GM12892 (cell line): ENCODE results near the gene NDUFS1.
"Not testable (repeated sequence)": the region's sequence is repeated elsewhere in the genome, so short reads cannot be mapped to it uniquely, and the experiment has no call there.

Source experiments
- DNase-seq: peaks from one replicate; pipeline ENCODE4 v3.0.0; 2011; ENCODE audit not compliant: insufficient read length
- FAIRE-seq: peaks from 2 replicates; lab custom pipeline; 2011; peaks lifted over from hg19 to GRCh38; lab: Jason Lieb, UNC
- POLR2A ChIP-seq: IDR thresholded peaks from 2 replicates; pipeline ENCODE4 v1.6.1; 2011; ENCODE audit warnings: low read depth, low read length, control low read depth
- POLR2AphosphoS5 ChIP-seq: IDR thresholded peaks from 2 replicates; pipeline ENCODE4 v1.6.1; 2011; ENCODE audit warnings: low read depth, low read length, control low read depth
- TAF1 ChIP-seq: IDR thresholded peaks from 2 replicates; pipeline ENCODE4 v1.6.1; 2011; ENCODE audit warnings: low read depth, mild to moderate bottlenecking, control low read depth, low read length, borderline replicate concordance

Gene NDUFS1

DNA sequence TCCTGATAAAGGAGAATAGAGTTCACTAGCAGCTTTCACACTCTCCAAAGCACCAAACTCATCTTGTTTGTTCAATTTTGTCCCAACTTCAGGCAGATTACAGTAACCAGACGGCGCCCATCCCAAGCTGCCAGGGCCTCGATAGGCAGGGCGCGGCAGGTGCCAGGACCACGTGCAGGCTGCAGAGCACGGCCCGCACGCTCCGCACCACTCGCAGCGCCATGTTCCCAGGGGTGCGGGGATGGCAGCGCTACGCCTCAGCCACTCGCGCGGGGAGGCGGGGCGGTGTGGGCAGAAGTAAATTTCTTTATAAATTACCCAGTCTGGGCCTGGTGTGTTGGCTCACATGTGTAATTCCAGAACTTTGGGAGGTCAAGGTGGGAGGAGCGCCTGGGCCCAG is 43.0 kb downstream of the NDUFS1 start:
- TF ChIP-seq TAF1 (no peak), POLR2A (no peak), POLR2AphosphoS5 (no peak)
- DNase-seq (no peak), FAIRE-seq (no peak)

DNA sequence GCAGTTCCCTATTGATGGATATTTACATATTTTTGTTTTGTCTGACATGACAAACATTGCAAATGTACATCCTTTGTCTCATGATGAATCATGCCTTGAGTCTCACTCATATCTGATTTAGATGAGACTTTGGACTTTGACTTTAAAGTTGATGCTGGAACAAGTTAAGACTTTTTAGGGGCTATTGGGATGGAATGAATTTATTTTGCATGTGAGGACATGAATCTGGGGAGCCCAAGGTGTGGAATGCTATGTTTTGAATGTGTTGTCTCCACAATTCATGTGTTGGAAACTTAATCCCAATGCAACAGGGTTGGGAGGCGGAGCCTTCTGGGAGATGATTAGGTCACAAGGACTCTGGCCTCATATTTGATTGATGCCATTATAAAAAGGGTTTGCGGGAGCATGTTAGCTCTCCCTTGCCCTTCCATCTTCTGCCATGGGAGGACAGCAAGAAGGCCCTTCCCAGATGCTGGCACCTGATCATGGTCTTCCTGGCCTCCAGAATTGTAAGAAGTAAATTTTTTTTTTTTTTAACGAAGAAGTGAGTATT is 44.1 kb downstream of the NDUFS1 start:
- no peak for DNase-seq
- FAIRE-seq = no peak
- TF ChIP-seq TAF1 (no peak), POLR2A (no peak), POLR2AphosphoS5 (no peak)

DNA sequence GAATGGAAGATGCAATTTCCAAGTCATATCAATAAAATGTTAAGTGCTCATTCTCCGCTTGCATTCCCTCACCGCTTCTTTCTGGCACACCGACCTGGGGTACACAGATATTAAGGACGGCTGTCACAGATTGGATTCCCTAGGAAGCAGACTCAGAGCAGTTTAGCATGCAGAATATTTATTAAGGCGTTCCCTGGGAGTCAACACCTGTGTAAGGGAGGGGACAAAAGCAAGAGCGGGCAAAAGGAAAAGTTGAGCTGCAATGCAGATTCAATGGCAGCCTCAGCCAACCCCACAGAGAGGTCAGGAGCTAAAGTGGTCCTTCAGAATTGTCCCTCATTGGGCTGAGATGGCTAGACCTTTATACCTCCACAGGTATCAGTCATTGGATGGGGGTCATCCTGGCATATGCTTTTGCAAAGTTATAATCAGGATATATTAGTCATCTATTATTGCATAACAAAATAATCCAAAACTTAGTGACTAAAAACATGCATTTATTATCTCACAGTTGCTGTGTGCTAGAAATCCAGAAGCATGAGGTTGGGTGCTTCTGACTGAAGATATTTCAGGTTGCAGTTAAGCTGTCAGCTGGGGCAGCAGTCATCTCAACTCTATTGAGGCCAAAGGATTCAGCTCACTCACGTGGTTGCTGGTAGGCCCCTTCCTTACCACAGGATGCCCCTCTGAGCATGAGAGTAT is 46.2 kb downstream of the NDUFS1 start:
- FAIRE-seq (no peak), DNase-seq (no peak)

DNA sequence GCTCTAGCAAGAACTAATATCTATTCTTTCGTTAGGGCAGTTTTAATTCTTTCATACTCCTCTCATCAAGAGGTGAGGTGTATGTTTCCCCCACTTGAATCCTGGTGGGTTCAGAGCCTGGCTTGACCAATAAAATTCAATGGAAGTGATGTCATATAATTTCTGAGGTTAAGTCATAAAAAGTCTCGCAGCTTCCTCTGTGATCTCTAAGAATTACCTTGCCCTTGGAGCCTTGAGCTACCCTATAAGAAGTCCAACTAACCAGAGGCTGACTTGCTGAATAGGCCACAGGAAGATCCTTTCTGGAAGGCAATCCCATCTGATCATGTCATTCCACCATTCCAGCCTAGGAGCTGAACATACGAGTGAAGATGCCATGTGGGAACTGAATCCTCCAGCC is 47.1 kb downstream of the NDUFS1 start:
- DNase-seq (no peak), FAIRE-seq (no peak)
- TF ChIP-seq TAF1 = no peak
- no peak for TF ChIP-seq POLR2AphosphoS5

More for the DNA sequence above, 46.2 kb downstream of the NDUFS1 start:
- TF ChIP-seq TAF1 = no peak
- no peak for TF ChIP-seq POLR2AphosphoS5
- no peak for TF ChIP-seq POLR2A

DNA sequence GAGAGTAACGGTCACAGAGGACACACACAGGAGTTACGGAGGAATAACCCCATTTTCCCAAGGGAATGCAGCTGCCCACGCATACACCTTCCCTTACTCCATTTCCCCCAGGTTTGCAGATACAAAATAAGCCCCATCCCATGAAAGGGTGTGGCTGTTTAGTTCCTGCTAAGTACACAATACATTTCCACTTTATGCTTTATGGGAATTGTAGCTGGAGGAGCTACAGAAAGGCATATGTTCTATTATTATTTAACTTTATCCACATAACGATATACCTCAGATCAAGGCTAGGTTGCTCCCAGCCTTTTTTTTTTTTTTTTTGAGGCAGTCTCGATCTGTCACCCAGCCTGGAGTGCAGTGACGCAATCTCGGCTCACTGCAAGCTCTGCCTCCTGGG is 50.5 kb downstream of the NDUFS1 start:
- FAIRE-seq (no peak), DNase-seq (no peak)
- no peak for TF ChIP-seq TAF1
- no peak for TF ChIP-seq POLR2AphosphoS5
- no peak for TF ChIP-seq POLR2A

DNA sequence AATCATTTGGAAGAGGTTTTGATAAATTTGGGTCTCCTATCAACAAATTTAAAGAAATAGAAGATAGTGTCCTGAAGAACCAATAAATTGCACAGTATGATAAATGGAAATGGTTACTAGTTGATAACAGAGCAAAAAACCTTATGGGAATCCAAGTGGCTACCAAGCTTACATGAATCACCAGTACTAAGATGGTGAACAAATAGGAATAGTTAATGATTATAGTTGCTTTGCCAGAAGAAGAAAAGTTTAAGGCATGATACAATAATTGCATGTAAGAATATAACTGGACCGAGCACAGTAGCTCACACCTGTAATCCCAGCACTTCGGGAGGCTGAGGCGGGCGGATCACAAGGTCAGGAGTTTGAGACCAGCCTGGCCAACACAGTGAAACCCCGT is 53.7 kb downstream of the NDUFS1 start:
- no peak for FAIRE-seq
- TF ChIP-seq POLR2A (no peak), POLR2AphosphoS5 (no peak), TAF1 (no peak)

DNA sequence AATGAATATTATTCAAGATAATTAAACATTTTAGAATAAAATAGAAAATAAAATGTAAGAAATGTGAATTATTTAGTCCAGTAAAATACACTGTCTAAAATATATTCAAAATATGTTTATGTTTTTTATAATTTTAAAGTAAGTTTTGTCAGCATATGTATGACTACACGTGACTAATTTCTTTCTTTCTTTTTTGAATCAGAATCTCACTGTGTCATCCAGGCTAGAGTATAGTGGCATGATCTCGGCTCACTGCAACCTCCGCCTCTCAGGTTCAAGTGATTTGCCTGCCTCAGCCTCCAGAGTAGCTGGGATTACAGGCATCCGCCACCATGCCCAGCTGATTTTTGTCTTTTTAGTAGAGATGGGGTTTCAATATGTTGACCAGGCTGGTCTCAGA is 54.2 kb downstream of the NDUFS1 start:
- FAIRE-seq (no peak), DNase-seq (no peak)
- TF ChIP-seq POLR2AphosphoS5 = no peak
- no peak for TF ChIP-seq POLR2A
- no peak for TF ChIP-seq TAF1

More for the DNA sequence above, 53.7 kb downstream of the NDUFS1 start:
- no peak for DNase-seq

DNA sequence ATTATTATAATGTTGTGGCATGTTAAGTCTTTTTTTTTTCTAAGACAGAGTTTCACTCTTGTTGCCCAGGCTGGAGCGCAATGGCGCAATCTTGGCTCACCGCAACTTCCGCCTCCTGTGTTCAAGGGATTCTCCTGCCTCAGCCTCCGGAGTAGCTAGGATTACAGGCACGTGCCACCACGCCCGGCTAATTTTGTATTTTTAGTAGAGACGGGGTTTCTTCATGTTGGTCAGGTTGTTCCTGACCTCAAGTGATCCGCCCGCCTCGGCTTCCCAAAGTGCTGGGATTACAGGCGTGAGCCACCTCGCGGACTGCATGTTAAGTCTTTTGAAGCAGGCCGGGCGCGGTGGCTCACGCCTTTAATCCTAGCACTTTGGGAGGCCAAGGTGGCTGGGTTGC is 60.4 kb downstream of the NDUFS1 start:
- not testable (repeated sequence) for FAIRE-seq, DNase-seq

DNA sequence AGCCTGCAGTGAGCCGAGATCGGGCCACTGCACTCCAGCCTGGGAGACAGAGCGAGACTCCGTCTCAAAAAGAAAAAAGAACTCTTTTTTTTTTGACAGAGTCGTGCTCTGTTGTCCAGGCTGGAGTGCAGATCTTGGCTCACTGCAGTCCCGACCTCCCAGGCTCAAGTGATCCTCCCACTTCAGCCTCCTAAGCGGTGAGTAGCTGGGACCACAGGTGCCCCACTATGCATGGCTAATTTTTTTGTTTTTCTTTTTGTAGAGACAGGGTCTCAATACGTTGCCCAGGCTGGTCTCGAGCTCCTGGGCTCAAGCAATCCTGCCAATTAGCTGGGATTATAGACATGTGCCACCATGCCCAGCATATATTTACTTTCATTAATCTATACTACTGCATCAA is 60.8 kb downstream of the NDUFS1 start:
- TF ChIP-seq POLR2A = no peak
- TF ChIP-seq POLR2AphosphoS5 = no peak
- TF ChIP-seq TAF1 = no peak
- no peak for DNase-seq
- FAIRE-seq = no peak

DNA sequence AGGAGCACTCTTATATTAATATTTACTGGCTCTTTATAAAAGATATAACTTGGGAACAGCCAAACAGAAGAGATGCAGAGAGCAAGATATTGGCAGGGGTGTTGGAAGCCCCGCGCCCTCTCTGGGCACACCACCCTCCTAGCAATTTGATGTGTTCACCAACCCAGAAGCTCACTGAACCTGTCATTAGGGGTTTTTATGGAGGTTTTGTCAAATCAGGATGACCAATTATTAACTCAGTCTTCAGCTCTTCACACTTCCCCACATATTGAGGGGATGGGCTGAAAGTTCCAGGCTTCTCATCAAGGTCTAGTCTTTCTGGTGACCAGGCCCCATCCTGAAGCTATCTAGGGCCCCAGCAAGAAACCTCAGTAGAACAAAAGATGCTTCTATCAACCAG is 62.4 kb downstream of the NDUFS1 start:
- FAIRE-seq (no peak), DNase-seq (no peak)
- TF ChIP-seq POLR2A = no peak
- no peak for TF ChIP-seq TAF1
- TF ChIP-seq POLR2AphosphoS5 = no peak

DNA sequence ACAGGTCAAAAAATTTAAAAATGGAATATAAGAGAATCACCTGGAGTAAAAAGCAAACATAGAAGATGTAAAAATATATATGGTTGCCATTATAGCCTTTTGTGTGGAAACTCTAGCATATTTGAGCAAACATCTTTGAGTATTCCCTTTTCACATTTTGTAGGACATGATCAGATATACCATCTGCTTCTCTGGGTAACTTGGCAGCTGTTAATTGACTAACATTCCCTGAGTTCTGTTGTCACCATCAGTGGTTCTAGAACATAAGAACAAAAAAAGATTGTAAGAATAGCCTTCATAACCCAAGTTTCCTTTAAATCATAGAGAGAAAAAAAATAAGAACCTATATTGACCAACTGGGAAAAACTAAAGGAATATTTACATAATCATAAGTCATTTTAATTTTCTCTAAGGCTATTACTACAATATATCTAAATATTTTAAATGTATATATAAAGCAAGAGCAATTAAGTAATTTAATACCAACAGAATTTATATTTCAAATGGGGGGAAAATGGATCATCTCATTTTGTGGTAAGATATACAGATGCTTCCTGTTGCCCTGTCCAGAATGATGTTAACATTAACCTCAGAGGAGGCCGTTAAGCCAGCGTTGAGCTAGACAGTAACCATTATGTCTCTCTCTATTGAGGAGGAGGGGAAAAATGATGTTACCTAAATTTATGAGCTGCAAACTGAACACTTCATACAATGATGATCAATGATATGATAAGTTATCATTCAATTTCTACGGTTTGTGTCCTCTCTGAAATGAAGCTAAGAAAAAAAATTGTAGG is 63.5 kb downstream of the NDUFS1 start:
- no peak for DNase-seq
- no peak for FAIRE-seq
- no peak for TF ChIP-seq TAF1
- no peak for TF ChIP-seq POLR2A
- TF ChIP-seq POLR2AphosphoS5 = no peak

DNA sequence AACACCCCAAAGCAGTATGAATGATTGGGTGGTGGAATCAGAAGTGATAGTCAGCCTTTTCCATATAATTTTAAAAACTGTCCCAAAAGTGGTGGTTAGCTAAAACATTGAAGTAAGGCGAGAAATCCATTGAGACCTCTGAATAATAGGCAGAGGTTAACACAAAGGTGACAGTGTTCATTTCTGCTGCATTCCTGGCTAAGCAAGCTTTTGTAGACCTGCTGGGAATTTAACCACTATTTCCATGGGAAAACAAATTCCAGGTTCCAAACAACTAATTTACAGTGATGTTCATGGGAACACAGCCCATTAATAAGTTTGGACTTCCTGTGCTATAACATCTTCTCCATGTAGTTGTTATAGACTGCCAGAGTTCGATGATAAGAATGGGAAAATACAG is 66.9 kb downstream of the NDUFS1 start:
- FAIRE-seq = no peak
- no peak for DNase-seq
- no peak for TF ChIP-seq POLR2A
